Breast epithelium (tissue), 3 donors: ENCODE data around the gene WDR86.

Source experiments
- POLR2A ChIP-seq: fragments of 450-650 bp; IDR thresholded peaks from one replicate; pipeline ENCODE4 v1.6.1; 2016; ENCODE audit warnings: antibody characterized with exemption, mild to moderate bottlenecking, moderate library complexity
- POLR2AphosphoS5 ChIP-seq, 3 donors: sonication (generic); formaldehyde crosslinking; IDR thresholded peaks; one replicate each; pipeline ENCODE4 v1.6.1; 2017; ENCODE audit warnings: antibody characterized with exemption in 3 of 3
- TF ChIP-seq, protein P1 (sequence below), 3 donors: fragments of 450-650 bp; IDR thresholded peaks; one replicate each; pipeline ENCODE4 v1.5.1; 2016 to 2017; ENCODE audit warnings: antibody characterized with exemption in 3 of 3, mild to moderate bottlenecking in 3 of 3, moderate library complexity in 3 of 3

GRCh38 chr7:151345576-151346469 is 64.0 kb downstream of the WDR86 start:
- TF ChIP-seq, protein P1, sequence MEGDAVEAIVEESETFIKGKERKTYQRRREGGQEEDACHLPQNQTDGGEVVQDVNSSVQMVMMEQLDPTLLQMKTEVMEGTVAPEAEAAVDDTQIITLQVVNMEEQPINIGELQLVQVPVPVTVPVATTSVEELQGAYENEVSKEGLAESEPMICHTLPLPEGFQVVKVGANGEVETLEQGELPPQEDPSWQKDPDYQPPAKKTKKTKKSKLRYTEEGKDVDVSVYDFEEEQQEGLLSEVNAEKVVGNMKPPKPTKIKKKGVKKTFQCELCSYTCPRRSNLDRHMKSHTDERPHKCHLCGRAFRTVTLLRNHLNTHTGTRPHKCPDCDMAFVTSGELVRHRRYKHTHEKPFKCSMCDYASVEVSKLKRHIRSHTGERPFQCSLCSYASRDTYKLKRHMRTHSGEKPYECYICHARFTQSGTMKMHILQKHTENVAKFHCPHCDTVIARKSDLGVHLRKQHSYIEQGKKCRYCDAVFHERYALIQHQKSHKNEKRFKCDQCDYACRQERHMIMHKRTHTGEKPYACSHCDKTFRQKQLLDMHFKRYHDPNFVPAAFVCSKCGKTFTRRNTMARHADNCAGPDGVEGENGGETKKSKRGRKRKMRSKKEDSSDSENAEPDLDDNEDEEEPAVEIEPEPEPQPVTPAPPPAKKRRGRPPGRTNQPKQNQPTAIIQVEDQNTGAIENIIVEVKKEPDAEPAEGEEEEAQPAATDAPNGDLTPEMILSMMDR (IDR thresholded peaks at IDR 0.05): no peak
- TF ChIP-seq POLR2AphosphoS5 (IDR thresholded peaks at IDR 0.05) (no peak), POLR2A (no peak)
